ENCODE results near the gene UBE2J1. TPM values are rescaled to one million over a fixed set of nuclear protein-coding genes. Genes with fewer than 3 reads are reported as not detected.
"Not testable (repeated sequence)": the region's sequence is repeated elsewhere in the genome, so short reads cannot be mapped to it uniquely, and the experiment has no call there.

UBE2J1 gene
- total and polyA plus RNA-seq, 2 donors (not counting 3 experiments of a cell fraction or from before 2014, with no cell fraction given): 44.4 to 96.6 TPM

- H3K4me2 ChIP-seq (ENCODE audit: insufficient read depth, low read length): no peak overlapping the region
- no peaks in the 10 kb centered on the region for H3K9me1 ChIP-seq (replicated peaks; ENCODE audit: control insufficient read depth, extremely low read depth, insufficient read depth, low read length)
- H3K4me1 ChIP-seq (ENCODE audit: control insufficient read depth, extremely low read depth, insufficient read depth, low read length): peaks cover 22% of the 10 kb centered on the region
- H2AFZ ChIP-seq (ENCODE audit: low read depth, low read length): no peak overlapping the region
- no peak overlapping the region for H3K4me3 ChIP-seq (replicated peaks in 1 of 3; ENCODE audit: insufficient read depth in 1 of 3, low read depth in 1 of 3, low read length in 3 of 3)
- POLR2A ChIA-PET: no interaction called here
- intact Hi-C loops (cut with micrococcal nuclease): no loop called here
- FAIRE-seq (no peak), DNase-seq (ENCODE audit: low read depth, low spot score) (no peak)
- dilution Hi-C loops (cut with MboI; ENCODE audit: extremely low pct_ligation_motif_present, low sequenced_read_pairs): no loop called here
- no peaks in the 10 kb centered on the region for H3K36me3 ChIP-seq (ENCODE audit: control insufficient read depth in 2 of 2, extremely low read depth in 1 of 2, insufficient read depth in 2 of 2, low read length in 2 of 2)
- H3K9ac ChIP-seq (replicated peaks; ENCODE audit: extremely low read depth, insufficient read depth, low read length): no peak overlapping the region
- BruUV-seq (replicated peaks): no TSS peak
- H3K27ac ChIP-seq (ENCODE audit: insufficient read depth, low read depth, low read length): no peak overlapping the region
- H4K20me1 ChIP-seq (replicated peaks; ENCODE audit: control insufficient read depth, extremely low read depth, insufficient read depth, low read length): no peaks in the 10 kb centered on the region
- no peaks in the 10 kb centered on the region for H3K9me3 ChIP-seq (replicated peaks; ENCODE audit: control insufficient read depth, insufficient read depth, low read length)
- H3K79me2 ChIP-seq (ENCODE audit: control insufficient read depth, insufficient read depth, low read length): no peaks in the 10 kb centered on the region
- no peaks in the 10 kb centered on the region for H3K27me3 ChIP-seq (ENCODE audit: control insufficient read depth in 2 of 2, insufficient read depth in 2 of 2, low read length in 2 of 2)
- CTCF ChIA-PET: interaction anchor here (3.0 kb wide), 1 partner anchor 64 kb away, joined by 9 read pairs; no protein-coding TSS in a partner anchor
- TF ChIP-seq MYC (IDR thresholded peaks at IDR 0.05; ENCODE audit: low read depth, low read length) (no peak), POLR2AphosphoS5 (IDR thresholded peaks at IDR 0.05; ENCODE audit: insufficient read depth, low read depth, low read length) (no peak), POLR2A (IDR thresholded peaks at IDR 0.05; ENCODE audit: low read depth, low read length) (no peak), MAX (IDR thresholded peaks at IDR 0.05; ENCODE audit: insufficient read depth, insufficient read length) (no peak), EZH2 (IDR thresholded peaks at IDR 0.05; ENCODE audit: borderline replicate concordance, low read depth, low read length, severe bottlenecking) (no peak), JUN (IDR thresholded peaks at IDR 0.05; ENCODE audit: borderline replicate concordance, insufficient read depth, insufficient read length, low read depth) (no peak), CTCF (IDR thresholded peaks at IDR 0.05; ENCODE audit: extremely low read depth in 1 of 2, insufficient read depth in 1 of 2, low read depth in 1 of 2, low read length in 2 of 2) (no peak), GATA2 (IDR thresholded peaks at IDR 0.05; ENCODE audit: insufficient read depth, insufficient read length, low read depth, low read length) (no peak), FOS (IDR thresholded peaks at IDR 0.05; ENCODE audit: borderline replicate concordance, insufficient read depth, low read length) (no peak)
These were observed 43.8 kb downstream of the UBE2J1 start for GRCh38 chr6:89308525-89309395.

GRCh38 chr6:89304517-89304916, 48.0 kb downstream of the UBE2J1 start:
- H2AFZ ChIP-seq (ENCODE audit: low read depth, low read length); H3K9ac ChIP-seq (replicated peaks; ENCODE audit: extremely low read depth, insufficient read depth, low read length); H3K9me1 ChIP-seq (replicated peaks; ENCODE audit: control insufficient read depth, extremely low read depth, insufficient read depth, low read length); H3K4me3 ChIP-seq (replicated peaks in 1 of 3; ENCODE audit: insufficient read depth in 1 of 3, low read depth in 1 of 3, low read length in 3 of 3); H3K4me1 ChIP-seq (ENCODE audit: control insufficient read depth, extremely low read depth, insufficient read depth, low read length); intact Hi-C loops (cut with micrococcal nuclease); H4K20me1 ChIP-seq (replicated peaks; ENCODE audit: control insufficient read depth, extremely low read depth, insufficient read depth, low read length); BruUV-seq (replicated peaks); H3K36me3 ChIP-seq (ENCODE audit: control insufficient read depth in 2 of 2, extremely low read depth in 1 of 2, insufficient read depth in 2 of 2, low read length in 2 of 2); DNase-seq (ENCODE audit: low read depth, low spot score); POLR2A ChIA-PET; H3K27me3 ChIP-seq (ENCODE audit: control insufficient read depth in 2 of 2, insufficient read depth in 2 of 2, low read length in 2 of 2); FAIRE-seq; H3K4me2 ChIP-seq (ENCODE audit: insufficient read depth, low read length); H3K9me3 ChIP-seq (replicated peaks; ENCODE audit: control insufficient read depth, insufficient read depth, low read length); H3K79me2 ChIP-seq (ENCODE audit: control insufficient read depth, insufficient read depth, low read length); dilution Hi-C loops (cut with MboI; ENCODE audit: extremely low pct_ligation_motif_present, low sequenced_read_pairs); H3K27ac ChIP-seq (ENCODE audit: insufficient read depth, low read depth, low read length): not testable (repeated sequence)
- CTCF ChIA-PET: interaction anchor here (0.9 to 1.2 kb wide), 3 partner anchors 23 to 67 kb away, joined by 3 to 6 read pairs (median 3); no protein-coding TSS in a partner anchor

All from endothelial cell of umbilical vein (primary cell).